Activated naive CD4-positive, alpha-beta T cell treated with anti-CD3 and anti-CD28 coated beads, Interleukin-2, amount 50 U/mL, for 72 hours (primary cell): ENCODE results near the gene RAC3. TPM values are rescaled to one million over a fixed set of nuclear protein-coding genes. Genes with fewer than 3 reads are reported as not detected.

ENCODE experiments used
- ATAC-seq, 2 donors: fragments of 150-1000 bp; cut with Tn5 transposase; 2 replicates each; pipeline ENCODE4 v1.10.0; 2021; ENCODE audit warnings: mild to moderate bottlenecking in 2 of 2, moderate library complexity in 2 of 2
- DNase-seq, 2 donors: peaks; one replicate each; pipeline ENCODE4 v3.0.0; 2021 to 2022; ENCODE audit warnings: low spot score in 2 of 2
- H3K27ac Mint-ChIP-seq, 2 donors: one replicate each; pipeline ENCODE4 v1.8.0; 2022; ENCODE audit warnings: mild to moderate bottlenecking in 2 of 2, mixed read lengths in 2 of 2
- H3K36me3 Mint-ChIP-seq, 2 donors: one replicate each; pipeline ENCODE4 v1.8.0; 2022; ENCODE audit warnings: mixed read lengths in 2 of 2
- H3K9me3 Mint-ChIP-seq, 2 donors: one replicate each; pipeline ENCODE4 v1.8.0; 2022; ENCODE audit warnings: mixed read lengths in 2 of 2
- total RNA-seq, 2 donors: library from RNA; stranded (reverse); gene quantifications; one replicate each; pipeline ENCODE4 v1.2.3, GENCODE V29; 2022

Gene RAC3
- total RNA-seq, 2 donors from 2014 or later = 5.7 to 13.5 TPM

- H3K36me3 Mint-ChIP-seq = no peaks in the 10 kb centered on the region
- no peak for DNase-seq
- H3K27ac Mint-ChIP-seq = no peak overlapping the region
- ATAC-seq = no peak
- H3K9me3 Mint-ChIP-seq = no peaks in the 10 kb centered on the region
These were observed 49.4 kb downstream of the RAC3 start for GRCh38 chr17:82080789-82081464.

- Mint-ChIP-seq H3K27ac (no peak overlapping the region), H3K9me3 (no peaks in the 10 kb centered on the region), H3K36me3 (no peaks in the 10 kb centered on the region)
- DNase-seq = no peak
- no peak for ATAC-seq
These were observed 50.1 kb downstream of the RAC3 start for GRCh38 chr17:82081546-82081945.

DNA sequence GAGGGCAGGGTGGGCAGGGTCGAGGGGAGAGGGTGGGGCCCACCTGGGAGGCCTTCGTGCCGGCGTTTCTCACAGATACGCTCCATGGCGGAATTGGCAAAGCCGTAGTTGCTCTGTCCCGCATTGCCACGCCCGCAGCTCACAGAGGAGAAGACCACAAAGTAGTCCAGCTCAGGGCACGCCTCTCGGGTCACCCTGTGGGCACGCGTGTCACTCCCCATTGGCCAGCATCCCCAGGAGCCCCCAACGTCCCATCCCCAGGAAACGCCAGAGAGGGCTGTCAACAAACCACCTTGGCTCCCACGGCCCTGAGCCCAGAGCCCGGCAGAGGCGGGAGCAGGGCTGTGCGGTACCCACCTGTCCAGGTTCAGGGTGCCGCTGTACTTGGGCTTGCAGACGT, 50.5 kb downstream of the RAC3 start:
- H3K27ac Mint-ChIP-seq = no peak overlapping the region
- DNase-seq (no peak), ATAC-seq (no peak)
- H3K9me3 Mint-ChIP-seq = no peaks in the 10 kb centered on the region
- H3K36me3 Mint-ChIP-seq = no peaks in the 10 kb centered on the region

GRCh38 chr17:82082456-82082855, 51.0 kb downstream of the RAC3 start:
- H3K9me3 Mint-ChIP-seq = no peaks in the 10 kb centered on the region
- H3K36me3 Mint-ChIP-seq = no peaks in the 10 kb centered on the region
- H3K27ac Mint-ChIP-seq = no peak overlapping the region
- no peak for DNase-seq
- ATAC-seq = no peak

DNA sequence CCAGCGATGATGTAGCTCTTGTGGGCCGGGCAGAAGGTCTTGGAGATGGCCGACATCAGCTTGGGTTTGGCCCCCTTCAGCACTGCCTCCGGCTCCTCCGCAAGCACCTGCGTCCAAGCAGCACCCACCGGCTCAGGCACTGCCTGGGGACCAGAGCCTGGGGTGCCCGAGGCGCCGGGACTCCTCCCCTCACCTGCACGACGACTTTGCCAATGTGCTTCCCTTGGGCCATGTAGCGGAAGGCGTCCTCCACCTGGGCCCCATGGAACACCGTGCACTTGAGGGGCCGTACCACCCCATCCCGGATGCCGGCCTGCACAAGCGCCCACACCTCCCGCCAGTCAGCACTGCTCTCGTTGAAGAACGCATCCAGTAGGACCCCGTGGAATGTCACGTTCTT, 51.5 kb downstream of the RAC3 start:
- no peaks in the 10 kb centered on the region for H3K36me3 Mint-ChIP-seq
- DNase-seq = no peak
- no peak overlapping the region for H3K27ac Mint-ChIP-seq
- no peaks in the 10 kb centered on the region for H3K9me3 Mint-ChIP-seq
- ATAC-seq = no peak

Other genes with a start within 250 kb of the RAC3 start
- not detected for gene GCGR, start 227.5 kb upstream of the RAC3 start, total RNA-seq
- 10 to 100 TPM; 40.4 to 55.3 TPM for gene MCRIP1, start 198.4 kb upstream of the RAC3 start, total RNA-seq
- not detected for gene PPP1R27, start 196.6 kb upstream of the RAC3 start, total RNA-seq
- gene P4HB, start 171.1 kb upstream of the RAC3 start, total RNA-seq = 100 to 1,000 TPM; 382 to 460 TPM
- 100 to 1,000 TPM; 328 to 513 TPM for gene ARHGDIA, start 160.3 kb upstream of the RAC3 start, total RNA-seq
- 100 to 1,000 TPM; 186 TPM for gene ALYREF, start 140.1 kb upstream of the RAC3 start, total RNA-seq
- 100 to 1,000 TPM; 122 to 154 TPM for gene ANAPC11, start 140.0 kb upstream of the RAC3 start, total RNA-seq
- gene NPB, start 129.4 kb upstream of the RAC3 start, total RNA-seq = under 1 TPM in 1 of 2 donors, not detected in 1; 0.27 TPM
- 10 to 100 TPM; 16.4 to 20.1 TPM for gene PCYT2, start 120.3 kb upstream of the RAC3 start, total RNA-seq
- 10 to 100 TPM; 35.7 to 43.7 TPM for gene SIRT7, start 113.5 kb upstream of the RAC3 start, total RNA-seq
- 10 to 100 TPM; 19.6 to 35.2 TPM for gene MAFG, start 103.9 kb upstream of the RAC3 start, total RNA-seq
- 10 to 100 TPM; 30.3 to 75.1 TPM for gene PYCR1, start 94.4 kb upstream of the RAC3 start, total RNA-seq
- gene MYADML2, start 84.4 kb upstream of the RAC3 start, total RNA-seq = not detected
- gene NOTUM, start 70.5 kb upstream of the RAC3 start, total RNA-seq = 1 to 10 TPM in 1 of 2 donors, under 1 TPM in 1; 0.39 to 1.1 TPM
- 10 to 100 TPM; 19.7 to 62.3 TPM for gene ASPSCR1, start 54.0 kb upstream of the RAC3 start, total RNA-seq
- 10 to 100 TPM; 47.8 to 62.7 TPM for gene CENPX, start 8.8 kb upstream of the RAC3 start, total RNA-seq
- 10 to 100 TPM; 16.7 TPM for gene LRRC45, start 8.4 kb upstream of the RAC3 start, total RNA-seq
- gene DCXR, start 6.0 kb downstream of the RAC3 start, total RNA-seq = 100 to 1,000 TPM in 1 of 2 donors, 10 to 100 TPM in 1; 85.5 to 128 TPM
- gene RFNG, start 20.1 kb downstream of the RAC3 start, total RNA-seq = 10 to 100 TPM; 21.5 to 24.2 TPM
- gene GPS1, start 20.2 kb downstream of the RAC3 start, total RNA-seq = 10 to 100 TPM; 60.3 to 77.1 TPM
- 100 to 1,000 TPM in 1 of 2 donors, 10 to 100 TPM in 1; 86.2 to 103 TPM for gene DUS1L, start 34.1 kb downstream of the RAC3 start, total RNA-seq
- 100 to 1,000 TPM in 1 of 2 donors, 10 to 100 TPM in 1; 82.6 to 171 TPM for gene FASN, start 66.6 kb downstream of the RAC3 start, total RNA-seq
- gene CCDC57, start 181.2 kb downstream of the RAC3 start, total RNA-seq = 10 to 100 TPM; 34.6 to 51.3 TPM
- 100 to 1,000 TPM in 1 of 2 donors, 1 to 10 TPM in 1; 8.6 to 197 TPM for gene SLC16A3, start 197.4 kb downstream of the RAC3 start, total RNA-seq
- gene CSNK1D, start 242.0 kb downstream of the RAC3 start, total RNA-seq = 100 to 1,000 TPM; 130 to 171 TPM